ENCODE measurements around the gene SLC26A8.

DNA sequence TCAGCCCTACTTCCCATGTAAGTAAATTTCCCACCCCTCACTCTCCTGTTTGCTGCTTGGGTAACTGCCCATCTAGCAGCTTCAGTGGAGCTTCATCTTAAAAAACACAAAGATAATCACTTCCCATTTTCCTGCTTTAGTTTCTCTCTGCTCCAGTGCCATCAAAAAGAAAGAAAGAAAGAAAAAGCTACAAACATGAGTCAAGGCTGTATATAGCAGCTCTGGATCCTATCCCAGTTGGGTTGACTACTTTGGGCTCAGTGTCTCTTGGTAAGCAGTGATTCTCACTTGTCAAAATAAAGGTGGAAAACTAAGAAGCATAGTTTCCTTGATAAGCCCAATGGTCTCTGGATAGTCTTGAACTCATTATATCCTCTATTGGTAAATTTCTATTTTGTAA, 54.8 kb downstream of the SLC26A8 start:
- TF ChIP-seq, protein P1, sequence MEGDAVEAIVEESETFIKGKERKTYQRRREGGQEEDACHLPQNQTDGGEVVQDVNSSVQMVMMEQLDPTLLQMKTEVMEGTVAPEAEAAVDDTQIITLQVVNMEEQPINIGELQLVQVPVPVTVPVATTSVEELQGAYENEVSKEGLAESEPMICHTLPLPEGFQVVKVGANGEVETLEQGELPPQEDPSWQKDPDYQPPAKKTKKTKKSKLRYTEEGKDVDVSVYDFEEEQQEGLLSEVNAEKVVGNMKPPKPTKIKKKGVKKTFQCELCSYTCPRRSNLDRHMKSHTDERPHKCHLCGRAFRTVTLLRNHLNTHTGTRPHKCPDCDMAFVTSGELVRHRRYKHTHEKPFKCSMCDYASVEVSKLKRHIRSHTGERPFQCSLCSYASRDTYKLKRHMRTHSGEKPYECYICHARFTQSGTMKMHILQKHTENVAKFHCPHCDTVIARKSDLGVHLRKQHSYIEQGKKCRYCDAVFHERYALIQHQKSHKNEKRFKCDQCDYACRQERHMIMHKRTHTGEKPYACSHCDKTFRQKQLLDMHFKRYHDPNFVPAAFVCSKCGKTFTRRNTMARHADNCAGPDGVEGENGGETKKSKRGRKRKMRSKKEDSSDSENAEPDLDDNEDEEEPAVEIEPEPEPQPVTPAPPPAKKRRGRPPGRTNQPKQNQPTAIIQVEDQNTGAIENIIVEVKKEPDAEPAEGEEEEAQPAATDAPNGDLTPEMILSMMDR (IDR thresholded peaks at IDR 0.05; ENCODE audit: low read depth, low read length, missing input control), result no peak
- TF ChIP-seq JUND (IDR thresholded peaks at IDR 0.05), result no peak

Data from liver (tissue), 3 donors.